Duodenal mucosa (tissue), 2 donors: ENCODE results near the gene DLX6.

Source experiments
- H3K27ac ChIP-seq: one replicate; pipeline ENCODE4 v1.7.0; 2013; ENCODE audit warnings: low read depth, low read length
- H3K27me3 ChIP-seq, 2 donors: one replicate each; pipeline ENCODE4 v1.7.0; 2013; ENCODE audit warnings: low read length in 2 of 2, control low read depth in 1 of 2; ENCODE audit not compliant: insufficient read depth in 2 of 2, control insufficient read depth in 1 of 2
- H3K36me3 ChIP-seq, 2 donors: one replicate each; pipeline ENCODE4 v1.7.0; 2013; ENCODE audit warnings: low read length in 2 of 2, control low read depth in 1 of 2; ENCODE audit not compliant: insufficient read depth in 2 of 2, control insufficient read depth in 1 of 2
- H3K4me1 ChIP-seq, 2 donors: one replicate each; pipeline ENCODE4 v1.7.0; 2013; ENCODE audit warnings: low read length in 2 of 2, control low read depth in 1 of 2; ENCODE audit not compliant: insufficient read depth in 2 of 2, control insufficient read depth in 1 of 2
- H3K4me3 ChIP-seq, 2 donors: one replicate each; pipeline ENCODE4 v1.7.0; 2013; ENCODE audit warnings: low read length in 2 of 2, low read depth in 1 of 2
- H3K9ac ChIP-seq, 2 donors: one replicate each; pipeline ENCODE4 v1.7.0; 2013; ENCODE audit warnings: low read length in 2 of 2, low read depth in 1 of 2
- H3K9me3 ChIP-seq, 2 donors: one replicate each; pipeline ENCODE4 v1.7.0; 2013; ENCODE audit warnings: low read length in 2 of 2, control low read depth in 1 of 2; ENCODE audit not compliant: control insufficient read depth in 1 of 2

The DLX6 gene

GRCh38 chr7:96985992-96986391 is 19.4 kb upstream of the DLX6 start:
- H3K4me1 ChIP-seq = no peaks in the 10 kb centered on the region
- H3K27ac ChIP-seq = no peak overlapping the region
- H3K27me3 ChIP-seq = peaks cover 27 to 43% of the 10 kb centered on the region in 2 donors
- H3K9me3 ChIP-seq = no peaks in the 10 kb centered on the region
- no peak overlapping the region for H3K9ac ChIP-seq
- H3K4me3 ChIP-seq = no peak overlapping the region
- H3K36me3 ChIP-seq = no peaks in the 10 kb centered on the region

- Histone ChIP-seq H3K9me3 (no peaks in the 10 kb centered on the region), H3K9ac (no peak overlapping the region), H3K4me1 (no peaks in the 10 kb centered on the region), H3K4me3 (no peak overlapping the region), H3K36me3 (no peaks in the 10 kb centered on the region), H3K27me3 (peaks cover 31 to 49% of the 10 kb centered on the region in 2 donors), H3K27ac (no peak overlapping the region)
Measured at GRCh38 chr7:96986901-96987300, 18.5 kb upstream of the DLX6 start.

GRCh38 chr7:96987719-96988118 is 17.6 kb upstream of the DLX6 start:
- no peaks in the 10 kb centered on the region for H3K9me3 ChIP-seq
- no peak overlapping the region for H3K27ac ChIP-seq
- no peak overlapping the region for H3K4me3 ChIP-seq
- H3K4me1 ChIP-seq = no peaks in the 10 kb centered on the region
- H3K27me3 ChIP-seq = peaks cover 38 to 57% of the 10 kb centered on the region in 2 donors
- no peaks in the 10 kb centered on the region for H3K36me3 ChIP-seq
- H3K9ac ChIP-seq = no peak overlapping the region

DNA sequence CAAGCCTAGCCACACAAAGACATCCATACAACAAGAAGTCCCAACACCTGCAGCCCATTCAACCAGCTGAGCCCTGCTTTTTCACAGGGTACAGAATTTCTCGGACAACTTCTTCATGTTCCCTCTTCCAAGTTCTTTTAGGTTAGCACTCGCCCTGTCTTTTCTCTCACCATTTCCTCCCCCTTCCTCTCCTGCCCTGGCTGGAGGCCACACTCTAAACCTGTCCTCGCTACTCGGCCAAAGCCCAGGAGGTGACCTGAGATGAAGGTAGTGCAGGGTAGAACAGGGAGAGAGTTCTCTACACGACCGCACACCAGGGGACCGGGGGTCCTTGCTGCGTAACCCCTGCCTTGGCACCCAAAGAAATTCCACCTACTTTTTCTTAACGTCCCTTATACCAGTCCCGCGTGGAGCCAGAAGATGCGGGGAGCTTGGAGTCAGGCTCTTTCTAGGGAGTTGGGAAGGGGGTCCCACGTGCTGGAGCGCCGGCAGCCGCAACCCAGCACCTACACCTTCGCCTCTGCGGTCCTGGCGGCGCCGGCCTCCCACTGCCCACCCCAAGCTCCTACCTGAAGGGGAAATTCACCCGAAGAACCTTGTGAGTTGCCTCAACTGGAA is 16.0 kb upstream of the DLX6 start:
- Histone ChIP-seq H3K36me3 (no peaks in the 10 kb centered on the region), H3K27me3 (peaks cover 54 to 73% of the 10 kb centered on the region in 2 donors), H3K9ac (no peak overlapping the region), H3K27ac (no peak overlapping the region), H3K9me3 (no peaks in the 10 kb centered on the region), H3K4me3 (no peak overlapping the region), H3K4me1 (no peaks in the 10 kb centered on the region)

GRCh38 chr7:96989859-96990317 is 15.5 kb upstream of the DLX6 start:
- H3K4me1 ChIP-seq = no peaks in the 10 kb centered on the region
- no peak overlapping the region for H3K9ac ChIP-seq
- no peaks in the 10 kb centered on the region for H3K9me3 ChIP-seq
- H3K36me3 ChIP-seq = no peaks in the 10 kb centered on the region
- peaks cover 58 to 79% of the 10 kb centered on the region in 2 donors for H3K27me3 ChIP-seq
- no peak overlapping the region for H3K4me3 ChIP-seq
- H3K27ac ChIP-seq = no peak overlapping the region

GRCh38 chr7:96991546-96992191 is 13.7 kb upstream of the DLX6 start:
- Histone ChIP-seq H3K4me3 (no peak overlapping the region), H3K27me3 (peaks cover 70 to 84% of the 10 kb centered on the region in 2 donors), H3K36me3 (no peaks in the 10 kb centered on the region), H3K27ac (no peak overlapping the region), H3K4me1 (no peaks in the 10 kb centered on the region), H3K9me3 (no peaks in the 10 kb centered on the region), H3K9ac (no peak overlapping the region)

- Histone ChIP-seq H3K9me3 (no peaks in the 10 kb centered on the region), H3K9ac (no peak overlapping the region), H3K27ac (no peak overlapping the region), H3K36me3 (no peaks in the 10 kb centered on the region), H3K4me1 (no peaks in the 10 kb centered on the region), H3K27me3 (peaks cover 70 to 84% of the 10 kb centered on the region in 2 donors), H3K4me3 (no peak overlapping the region)
Measured at GRCh38 chr7:96992192-96993005, 13.0 kb upstream of the DLX6 start.

DNA sequence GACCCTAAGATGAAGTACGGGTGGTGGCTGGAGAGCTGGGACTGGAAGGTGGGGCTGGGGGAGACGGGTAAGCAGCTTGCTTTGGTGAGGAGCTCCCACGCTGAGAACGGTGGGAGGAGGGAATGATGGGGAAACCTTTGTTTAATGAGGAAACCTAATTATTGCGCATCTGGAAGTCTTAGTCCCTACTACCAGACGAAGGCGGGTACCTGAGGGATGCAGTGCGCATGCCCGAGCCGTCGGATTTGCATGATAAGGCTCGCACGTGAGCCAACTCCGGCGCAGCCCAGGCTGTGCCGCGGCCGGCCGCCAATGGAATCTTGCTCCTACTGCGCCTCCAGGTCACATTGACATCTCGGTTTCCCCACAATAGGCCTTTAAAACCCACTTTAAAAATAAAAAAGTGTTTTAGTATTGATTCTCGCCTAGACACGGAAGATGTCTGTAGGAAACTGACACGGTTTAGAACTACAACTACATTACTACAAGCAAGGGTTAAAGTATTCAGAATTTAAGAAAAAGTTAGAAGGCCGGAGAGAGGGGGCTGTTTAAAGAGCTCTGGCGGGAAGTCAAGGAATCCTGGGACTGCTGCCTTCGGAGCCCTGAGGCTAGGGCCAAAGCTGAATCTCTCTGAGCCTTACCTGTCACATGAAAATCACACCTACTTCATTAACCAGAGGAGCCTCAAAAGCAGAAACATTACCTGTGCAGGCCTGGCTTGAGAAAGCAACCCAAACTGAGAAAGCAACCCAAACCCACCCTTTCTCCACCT is 12.1 kb upstream of the DLX6 start:
- H3K27ac ChIP-seq = no peak overlapping the region
- H3K36me3 ChIP-seq = no peaks in the 10 kb centered on the region
- H3K4me1 ChIP-seq = no peaks in the 10 kb centered on the region
- H3K27me3 ChIP-seq = peaks cover 77 to 87% of the 10 kb centered on the region in 2 donors
- H3K9me3 ChIP-seq = no peaks in the 10 kb centered on the region
- H3K4me3 ChIP-seq = no peak overlapping the region
- H3K9ac ChIP-seq = no peak overlapping the region

GRCh38 chr7:96993980-96994379 is 11.4 kb upstream of the DLX6 start:
- Histone ChIP-seq H3K4me3 (no peak overlapping the region), H3K4me1 (no peaks in the 10 kb centered on the region), H3K9ac (no peak overlapping the region), H3K9me3 (no peaks in the 10 kb centered on the region), H3K36me3 (no peaks in the 10 kb centered on the region), H3K27me3 (peaks cover 77 to 87% of the 10 kb centered on the region in 2 donors), H3K27ac (no peak overlapping the region)
